Measurements from ENCODE around the gene MBP. TPM values are rescaled to one million over a fixed set of nuclear protein-coding genes. Genes with fewer than 3 reads are reported as not detected.
"Not testable (repeated sequence)": the region's sequence is repeated elsewhere in the genome, so short reads cannot be mapped to it uniquely, and the experiment has no call there.

Gene MBP
- total RNA-seq, 4 donors from 2014 or later: 28.6 to 55.0 (median 50.4) TPM

GRCh38 chr18:76993573-76993972 is 139.0 kb downstream of the MBP start:
- Histone ChIP-seq H3K27me3 (no peaks in the 10 kb centered on the region), H3K27ac (no peak overlapping the region), H3K9me3 (no peaks in the 10 kb centered on the region), H3K4me3 (no peak overlapping the region), H3K36me3 (no peaks in the 10 kb centered on the region), H3K4me1 (no peaks in the 10 kb centered on the region)
- in situ Hi-C loops (cut with MboI; ENCODE audit: low sequenced_read_pairs in 4 of 4): loop anchor here in 3 of 4 donors (10.0 to 25.0 kb wide), 3 partner anchors 181 to 219 kb away; partner anchors contain the start of gene ZNF236 (in 1 of the 3)
- ATAC-seq (no peak), DNase-seq (no peak)
- intact Hi-C loops (cut with DNase I; ENCODE audit: low total_unique reads): no loop called here
- TF ChIP-seq POLR2A (IDR thresholded peaks at IDR 0.05): no peak
- TF ChIP-seq CTCF (IDR thresholded peaks at IDR 0.05 in 4 of 5, conservative IDR thresholded peaks at IDR 0.05 in 1 of 5): no peak

GRCh38 chr18:76993085-76993382 is 139.5 kb downstream of the MBP start:
- Histone ChIP-seq H3K27ac (no peak overlapping the region), H3K27me3 (no peaks in the 10 kb centered on the region), H3K9me3 (no peaks in the 10 kb centered on the region), H3K36me3 (no peaks in the 10 kb centered on the region), H3K4me3 (no peak overlapping the region), H3K4me1 (no peaks in the 10 kb centered on the region)
- no peak for TF ChIP-seq POLR2A (IDR thresholded peaks at IDR 0.05)
- no peak for TF ChIP-seq CTCF (IDR thresholded peaks at IDR 0.05 in 4 of 5, conservative IDR thresholded peaks at IDR 0.05 in 1 of 5)
- DNase-seq (no peak), ATAC-seq (no peak)
- intact Hi-C loops (cut with DNase I; ENCODE audit: low total_unique reads) (no loop called here), in situ Hi-C loops (cut with MboI; ENCODE audit: low sequenced_read_pairs in 4 of 4) (loop anchor here in 3 of 4 donors (10.0 to 25.0 kb wide), 3 partner anchors 181 to 219 kb away; partner anchors contain the start of gene ZNF236 (in 1 of the 3))

- in situ Hi-C loops (cut with MboI; ENCODE audit: low sequenced_read_pairs in 4 of 4) (loop anchor here in 3 of 4 donors (10.0 to 25.0 kb wide), 3 partner anchors 180 to 220 kb away; partner anchors contain the start of gene ZNF236 (in 1 of the 3)), intact Hi-C loops (cut with DNase I; ENCODE audit: low total_unique reads) (no loop called here)
- ATAC-seq (no peak), DNase-seq (no peak)
- H3K9me3 ChIP-seq: no peaks in the 10 kb centered on the region
- H3K27me3 ChIP-seq: no peaks in the 10 kb centered on the region
- H3K4me3 ChIP-seq: no peak overlapping the region
- no peaks in the 10 kb centered on the region for H3K4me1 ChIP-seq
- H3K27ac ChIP-seq: no peak overlapping the region
- no peak for TF ChIP-seq CTCF (IDR thresholded peaks at IDR 0.05 in 4 of 5, conservative IDR thresholded peaks at IDR 0.05 in 1 of 5)
- no peak for TF ChIP-seq POLR2A (IDR thresholded peaks at IDR 0.05)
- no peaks in the 10 kb centered on the region for H3K36me3 ChIP-seq
Observed at GRCh38 chr18:76992226-76993084, 140.1 kb downstream of the MBP start.

- no peak for TF ChIP-seq CTCF (IDR thresholded peaks at IDR 0.05 in 4 of 5, conservative IDR thresholded peaks at IDR 0.05 in 1 of 5)
- TF ChIP-seq POLR2A (IDR thresholded peaks at IDR 0.05): no peak
- H3K27ac ChIP-seq: no peak overlapping the region
- H3K27me3 ChIP-seq: no peaks in the 10 kb centered on the region
- in situ Hi-C loops (cut with MboI; ENCODE audit: low sequenced_read_pairs in 4 of 4) (loop anchor here in 3 of 4 donors (10.0 to 25.0 kb wide), 3 partner anchors 179 to 221 kb away; partner anchors contain the start of gene ZNF236 (in 1 of the 3)), intact Hi-C loops (cut with DNase I; ENCODE audit: low total_unique reads) (no loop called here)
- H3K4me1 ChIP-seq: no peaks in the 10 kb centered on the region
- H3K36me3 ChIP-seq: no peaks in the 10 kb centered on the region
- H3K4me3 ChIP-seq: no peak overlapping the region
- no peak for DNase-seq
- H3K9me3 ChIP-seq: no peaks in the 10 kb centered on the region
- ATAC-seq: no peak
Observed at GRCh38 chr18:76991021-76991688, 141.4 kb downstream of the MBP start.

GRCh38 chr18:76990343-76991020 is 142.1 kb downstream of the MBP start:
- DNase-seq; H3K4me3 ChIP-seq; H3K27me3 ChIP-seq; intact Hi-C loops (cut with DNase I; ENCODE audit: low total_unique reads); H3K36me3 ChIP-seq; H3K9me3 ChIP-seq; H3K4me1 ChIP-seq; ATAC-seq; H3K27ac ChIP-seq: not testable (repeated sequence)
- in situ Hi-C loops (cut with MboI; ENCODE audit: low sequenced_read_pairs in 4 of 4): loop anchor here in 3 of 4 donors (10.0 to 25.0 kb wide), 3 partner anchors 178 to 222 kb away; partner anchors contain the start of gene ZNF236 (in 1 of the 3)

Measured in gastrocnemius medialis (tissue), 4 donors.